ENCODE results near the gene RNF43. TPM values are rescaled to one million over a fixed set of nuclear protein-coding genes. Genes with fewer than 3 reads are reported as not detected.

Gene RNF43
- total RNA-seq, 1 experiment from 2014 or later: 0.42 TPM

GRCh38 chr17:58382108-58382871, 35.0 kb downstream of the RNF43 start:
- Histone ChIP-seq H3K23ac (ENCODE audit: insufficient read length, low read depth, low read length) (no peak overlapping the region), H3K9ac (ENCODE audit: extremely low read depth, insufficient read length, low read length) (no peak overlapping the region)
- H3K27ac Mint-ChIP-seq: no peak overlapping the region

More at GRCh38 chr17:58382108-58382871, 35.0 kb downstream of the RNF43 start:
- peaks cover 15 to 18% of the 10 kb centered on the region in 2 experiments for H3K4me1 Mint-ChIP-seq
- Histone ChIP-seq H3K27me3 (ENCODE audit: insufficient read depth, low read length) (no peaks in the 10 kb centered on the region), H4K8ac (replicated peaks; ENCODE audit: insufficient read length, low read depth, low read length) (no peak overlapping the region), H3K4me2 (ENCODE audit: insufficient read depth, insufficient read length, low read length) (no peak overlapping the region), H4K91ac (ENCODE audit: insufficient read length, low read depth, low read length) (no peak overlapping the region), H2BK15ac (ENCODE audit: low read depth, low read length) (no peak overlapping the region), H3K56ac (ENCODE audit: insufficient read length, low read depth, low read length) (no peak overlapping the region), H2AK5ac (ENCODE audit: insufficient read length, low read length) (no peak overlapping the region), H3K4ac (ENCODE audit: low read depth, low read length) (no peak overlapping the region), H2AFZ (ENCODE audit: low read length) (no peak overlapping the region), H3K79me2 (ENCODE audit: insufficient read depth, low read length) (no peaks in the 10 kb centered on the region), H4K20me1 (ENCODE audit: control insufficient read depth, insufficient read depth, insufficient read length) (no peaks in the 10 kb centered on the region), H3K14ac (ENCODE audit: insufficient read depth, low read length) (no peak overlapping the region), H2BK5ac (ENCODE audit: insufficient read length, low read length) (no peak overlapping the region), H2BK12ac (ENCODE audit: insufficient read length, low read depth, low read length) (no peak overlapping the region), H2BK20ac (ENCODE audit: low read depth, low read length, poor library complexity, severe bottlenecking) (no peak overlapping the region), H3K27ac (ENCODE audit: insufficient read length, low read depth, low read length) (no peak overlapping the region), H3K18ac (ENCODE audit: insufficient read length, low read depth, low read length) (no peak overlapping the region), H3K23me2 (ENCODE audit: insufficient read length, low read depth, low read length, poor library complexity, severe bottlenecking) (no peaks in the 10 kb centered on the region), H2BK120ac (ENCODE audit: low read depth, low read length, poor library complexity, severe bottlenecking) (no peak overlapping the region), H3T11ph (ENCODE audit: low read length) (no peak overlapping the region), H3K79me1 (ENCODE audit: insufficient read depth, low read depth, low read length, poor library complexity, severe bottlenecking) (no peaks in the 10 kb centered on the region), H3K4me1 (ENCODE audit: insufficient read depth, low read length) (peaks cover 3% of the 10 kb centered on the region; the same call in 1 of the 2 replicates), H4K5ac (ENCODE audit: insufficient read length, low read depth, low read length) (no peak overlapping the region), H3K9me3 (ENCODE audit: control insufficient read depth, low read depth, low read length) (no peaks in the 10 kb centered on the region)
- no peak for DNase-seq
- H3K36me3 Mint-ChIP-seq (ENCODE audit: insufficient read depth in 1 of 3, low read depth in 3 of 3): no peaks in the 10 kb centered on the region
- WGBS (ENCODE audit: extremely low coverage, insufficient read length, low lambda C conversion rate): no CpG with 5 or more reads among the region's 4 CpGs
- H3K27me3 Mint-ChIP-seq (ENCODE audit: low read depth): peaks cover 4% of the 10 kb centered on the region; the same call in 1 of the 2 replicates
- H3K4me3 Mint-ChIP-seq: no peak overlapping the region
- no peak for TF ChIP-seq CTCF (conservative IDR thresholded peaks at IDR 0.05)
- H3K9me3 Mint-ChIP-seq: no peaks in the 10 kb centered on the region
